PC-3 (cell line): ENCODE data around the gene DLK1. TPM values are rescaled to one million over a fixed set of nuclear protein-coding genes. Genes with fewer than 3 reads are reported as not detected.

ENCODE experiments used
- ATAC-seq: fragments of 200-7000 bp; cut with Tn5 transposase; 2 replicates; pipeline ENCODE4 v1.9.1; 2020; ENCODE audit warnings: mild to moderate bottlenecking, moderate library complexity
- BruUV-seq: library from RNA; stranded (reverse); fragments of 400-500 nt; replicated peaks from 2 replicates; lab custom pipeline; 2021; lab: Mats Ljungman, UMichigan
- CTCF ChIA-PET: fragments of 300-600 bp; sonication (Branson Sonifier 250); formaldehyde crosslinking; loops from one replicate; lab custom pipeline; 2022; ENCODE audit warnings: antibody characterized with exemption; lab: Charles Lee
- POLR2A ChIA-PET: fragments of 300-600 bp; sonication (Branson Sonifier 250); formaldehyde crosslinking; loops from one replicate; lab custom pipeline; 2022; ENCODE audit warnings: antibody characterized with exemption; ENCODE audit not compliant: unreplicated experiment; lab: Charles Lee
- DNase-seq: peaks from one replicate; pipeline ENCODE4 v3.0.0-alpha.2; 2015
- H2AFZ ChIP-seq: fragments of 300-600 bp; sonication (generic); 2 replicates; pipeline ENCODE4 v1.6.0; 2016; ENCODE audit warnings: antibody characterized with exemption, low read length
- H3F3A ChIP-seq: fragments of 300-600 bp; sonication (generic); one replicate; pipeline ENCODE4 v1.6.0; 2017; ENCODE audit warnings: antibody characterized with exemption, low read length, control low read depth, mild to moderate bottlenecking; ENCODE audit not compliant: unreplicated experiment
- H3K27ac ChIP-seq: fragments of 300-600 bp; sonication (generic); 2 replicates; pipeline ENCODE4 v1.5.1; 2016; ENCODE audit warnings: mild to moderate bottlenecking, low read length
- H3K27me3 ChIP-seq: fragments of 300-600 bp; sonication (generic); 2 replicates; pipeline ENCODE4 v1.6.1; 2016; ENCODE audit warnings: low read length, mixed read lengths
- H3K36me3 ChIP-seq: fragments of 300-600 bp; sonication (generic); 2 replicates; pipeline ENCODE4 v1.6.1; 2016; ENCODE audit warnings: low read depth, mixed run types, low read length, mixed read lengths
- H3K4me1 ChIP-seq: fragments of 300-600 bp; sonication (generic); 2 replicates; pipeline ENCODE4 v1.5.1; 2016; ENCODE audit warnings: low read length; ENCODE audit not compliant: insufficient read depth
- H3K4me2 ChIP-seq: fragments of 300-600 bp; sonication (generic); 2 replicates; pipeline ENCODE4 v1.6.0; 2016; ENCODE audit warnings: low read length
- H3K4me3 ChIP-seq: fragments of 300-600 bp; sonication (generic); 2 replicates; pipeline ENCODE4 v1.5.1; 2016; ENCODE audit warnings: mild to moderate bottlenecking, low read length, mixed read lengths
- H3K79me2 ChIP-seq: fragments of 300-600 bp; sonication (generic); 2 replicates; pipeline ENCODE4 v1.6.1; 2017; ENCODE audit warnings: low read length, mixed read lengths
- H3K9ac ChIP-seq: fragments of 300-600 bp; sonication (generic); 2 replicates; pipeline ENCODE4 v1.6.0; 2016; ENCODE audit warnings: mild to moderate bottlenecking, low read length
- H3K9me2 ChIP-seq: fragments of 300-600 bp; sonication (generic); replicated peaks from 2 replicates; pipeline ENCODE4 v1.6.1; 2016; ENCODE audit warnings: mixed run types, low read length, mixed read lengths
- H3K9me3 ChIP-seq: fragments of 300-600 bp; sonication (generic); 2 replicates; pipeline ENCODE4 v1.6.1; 2016; ENCODE audit warnings: low read length, mixed read lengths
- H4K20me1 ChIP-seq: fragments of 300-600 bp; sonication (generic); 2 replicates; pipeline ENCODE4 v1.6.1; 2016; ENCODE audit warnings: low read length, mixed read lengths
- CTCF ChIP-seq: fragments of 300-600 bp; sonication (generic); conservative IDR thresholded peaks from 2 replicates; pipeline ENCODE4 v1.5.1; 2017; ENCODE audit warnings: antibody characterized with exemption, low read depth, mild to moderate bottlenecking, low read length
- EZH2 ChIP-seq: fragments of 300-600 bp; sonication (generic); IDR thresholded peaks from one replicate; pipeline ENCODE4 v1.6.1; 2017; ENCODE audit warnings: antibody characterized with exemption, mild to moderate bottlenecking, low read length; ENCODE audit not compliant: unreplicated experiment
- EZH2phosphoT487 ChIP-seq: fragments of 300-600 bp; sonication (generic); IDR thresholded peaks from 2 replicates; pipeline ENCODE4 v1.6.1; 2018; ENCODE audit warnings: mild to moderate bottlenecking, antibody characterized with exemption, low read length, borderline replicate concordance
- intact Hi-C: fragments of 100-400 bp; cut with micrococcal nuclease; formaldehyde crosslinking; loops from 2 replicates; pipeline ENCODE4 v1.9.0; 2023
- total RNA-seq: library from RNA; depleted of rRNA; stranded (reverse); fragments of >200 nt; gene quantifications from 2 replicates; pipeline ENCODE4 v1.2.3, GENCODE V29; 2014

Gene DLK1
- total RNA-seq, 1 experiment from 2014 or later: not detected

- DNase-seq (no peak), ATAC-seq (no peak)
- Histone ChIP-seq H3F3A (peaks cover 12% of the 10 kb centered on the region), H2AFZ (no peak overlapping the region), H3K4me2 (no peak overlapping the region), H3K9ac (no peak overlapping the region), H3K27ac (no peak overlapping the region), H3K79me2 (0 out of 2 replicates have a peak, but pooled peaks cover 8% of the 10 kb centered on the region), H4K20me1 (no peaks in the 10 kb centered on the region), H3K4me3 (no peak overlapping the region), H3K9me3 (no peaks in the 10 kb centered on the region), H3K4me1 (peaks cover 23% of the 10 kb centered on the region), H3K36me3 (no peaks in the 10 kb centered on the region), H3K9me2 (no peaks in the 10 kb centered on the region), H3K27me3 (no peaks in the 10 kb centered on the region)
- ChIA-PET POLR2A (no interaction called here), CTCF (interaction anchor here (1.0 kb wide), 1 partner anchor 310 kb away, joined by 5 read pairs; no protein-coding TSS in a partner anchor)
- TF ChIP-seq EZH2phosphoT487: no peak
- no peak for TF ChIP-seq EZH2
- no peak for TF ChIP-seq CTCF
- intact Hi-C loops: no loop called here
- BruUV-seq: no TSS peak
These were observed 31.9 kb upstream of the DLK1 start for GRCh38 chr14:100694579-100695422.

DNA sequence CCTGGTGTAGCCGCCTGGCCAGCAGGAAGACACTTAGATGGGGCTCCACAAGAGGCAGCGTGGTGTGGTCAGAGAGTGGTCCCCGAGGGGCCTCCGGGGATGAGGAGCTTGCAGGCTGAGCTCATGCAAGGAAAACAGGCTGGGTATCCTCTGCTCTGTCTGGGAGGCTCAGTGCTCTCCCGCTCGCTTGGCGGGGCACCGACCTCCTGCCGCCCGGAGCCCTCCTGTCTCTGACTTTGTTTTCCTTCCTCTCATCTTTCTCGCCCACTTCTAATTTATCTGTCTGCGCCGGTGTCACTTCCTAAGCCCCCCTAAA, 31.3 kb upstream of the DLK1 start:
- CTCF ChIA-PET: interaction anchor here (1.0 kb wide), 1 partner anchor 310 kb away, joined by 5 read pairs; no protein-coding TSS in a partner anchor
- H3K27ac ChIP-seq: no peak overlapping the region
- TF ChIP-seq EZH2phosphoT487: no peak
- no peak for TF ChIP-seq EZH2
- TF ChIP-seq CTCF: no peak

DNA sequence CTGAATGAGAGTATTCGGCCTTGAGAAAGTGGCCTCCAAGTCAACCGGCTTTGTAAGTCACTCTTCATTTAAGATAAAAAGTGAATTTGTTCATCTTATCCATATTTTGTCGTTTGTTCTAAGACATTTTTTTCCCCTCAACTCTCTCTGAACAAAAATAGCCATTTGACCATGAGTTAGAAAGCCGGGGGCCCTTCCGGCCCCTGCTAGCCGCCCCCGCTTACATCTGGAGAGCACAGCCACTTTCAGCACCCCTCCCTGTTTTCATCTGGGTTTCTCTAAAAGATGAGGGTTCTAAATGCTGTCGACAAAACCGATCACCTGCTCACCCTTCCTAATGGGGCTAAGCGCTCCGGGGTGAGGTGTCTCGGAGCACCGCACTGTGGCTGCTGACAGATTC, 30.7 kb upstream of the DLK1 start:
- no peak for ATAC-seq
- no peaks in the 10 kb centered on the region for H3K9me2 ChIP-seq
- H3K27me3 ChIP-seq: no peaks in the 10 kb centered on the region
- H3K4me2 ChIP-seq: no peak overlapping the region
- ChIA-PET POLR2A (no interaction called here), CTCF (interaction anchor here (1.0 kb wide), 1 partner anchor 311 kb away, joined by 5 read pairs; no protein-coding TSS in a partner anchor)
- no peaks in the 10 kb centered on the region for H3K9me3 ChIP-seq
- no peaks in the 10 kb centered on the region for H4K20me1 ChIP-seq
- DNase-seq: no peak
- no TSS peak for BruUV-seq
- 0 out of 2 replicates have a peak, but pooled peaks cover 8% of the 10 kb centered on the region for H3K79me2 ChIP-seq
- intact Hi-C loops: no loop called here
- H3K4me1 ChIP-seq: peaks cover 23% of the 10 kb centered on the region
- H3F3A ChIP-seq: peaks cover 12% of the 10 kb centered on the region
- H2AFZ ChIP-seq: no peak overlapping the region
- no peak overlapping the region for H3K9ac ChIP-seq
- H3K4me3 ChIP-seq: no peak overlapping the region
- no peak for TF ChIP-seq EZH2phosphoT487
- TF ChIP-seq EZH2: no peak
- TF ChIP-seq CTCF: no peak
- no peak overlapping the region for H3K27ac ChIP-seq
- no peaks in the 10 kb centered on the region for H3K36me3 ChIP-seq

More for the DNA sequence above, 31.3 kb upstream of the DLK1 start:
- POLR2A ChIA-PET: no interaction called here
- ATAC-seq: no peak
- H3K4me2 ChIP-seq: no peak overlapping the region
- no TSS peak for BruUV-seq
- no peak overlapping the region for H2AFZ ChIP-seq
- H3K27me3 ChIP-seq: no peaks in the 10 kb centered on the region
- H3K36me3 ChIP-seq: no peaks in the 10 kb centered on the region
- no peak overlapping the region for H3K9ac ChIP-seq
- no peak overlapping the region for H3K4me3 ChIP-seq
- H3K9me2 ChIP-seq: no peaks in the 10 kb centered on the region
- DNase-seq: no peak
- no peaks in the 10 kb centered on the region for H3K9me3 ChIP-seq
- intact Hi-C loops: no loop called here
- H3F3A ChIP-seq: peaks cover 12% of the 10 kb centered on the region
- H3K4me1 ChIP-seq: peaks cover 23% of the 10 kb centered on the region
- 0 out of 2 replicates have a peak, but pooled peaks cover 8% of the 10 kb centered on the region for H3K79me2 ChIP-seq
- no peaks in the 10 kb centered on the region for H4K20me1 ChIP-seq
